Adrenal gland (tissue), 12 donors: Measurements from ENCODE around the gene PITPNB. TPM values are rescaled to one million over a fixed set of nuclear protein-coding genes. Genes with fewer than 3 reads are reported as not detected.

Source experiments
- DNase-seq, 7 donors: peaks; one replicate each; pipeline ENCODE4 v3.0.0-alpha.2; 2019 to 2020
- H3K27ac ChIP-seq, 5 donors: fragments of 200-600 bp; sonication (generic) in 4 of 5; 1 replicate in 3 of 5; 2 replicates in 2 of 5; pipeline versions ENCODE4 v1.5.1 to v1.8.0; 2016 to 2020; ENCODE audit warnings: mild to moderate bottlenecking in 1 of 5
- H3K27me3 ChIP-seq: fragments of 200-600 bp; 2 replicates; pipeline ENCODE4 v1.8.0; 2021
- H3K36me3 ChIP-seq, 2 donors: fragments of 200-600 bp; replicated peaks in 1 of 2; 1 replicate in 1 of 2; 2 replicates in 1 of 2; pipeline versions ENCODE4 v1.5.1 to v1.8.0; 2018 to 2022
- H3K4me1 ChIP-seq, 2 donors: fragments of 200-600 bp; replicated peaks in 1 of 2; 1 replicate in 1 of 2; 2 replicates in 1 of 2; pipeline versions ENCODE4 v1.5.1 to v1.8.0; 2018 to 2021
- H3K4me3 ChIP-seq, 4 donors: fragments of 200-600 bp; sonication (generic) in 3 of 4; one replicate each; pipeline ENCODE4 v1.5.1; 2016 to 2018
- H3K9me3 ChIP-seq, 3 donors: fragments of 200-600 bp; sonication (generic) in 1 of 3; replicated peaks in 1 of 3; 1 replicate in 2 of 3; 2 replicates in 1 of 3; pipeline versions ENCODE4 v1.5.1 to v1.8.0; 2016 to 2021
- CTCF ChIP-seq, 6 experiments: fragments of 450-650 bp in 4 of 6; fragments of 200-600 bp in 2 of 6; sonication (generic) in 1 of 6; IDR thresholded peaks; 1 replicate in 5 of 6; 2 replicates in 1 of 6; pipeline versions ENCODE4 v1.5.1 to v1.8.0; 2016 to 2021; ENCODE audit warnings: antibody characterized with exemption in 6 of 6, mild to moderate bottlenecking in 2 of 6, moderate library complexity in 1 of 6
- POLR2A ChIP-seq, 2 donors: fragments of 450-650 bp; IDR thresholded peaks; one replicate each; pipeline ENCODE4 v1.6.1; 2017; ENCODE audit warnings: antibody characterized with exemption in 2 of 2, mild to moderate bottlenecking in 2 of 2, moderate library complexity in 1 of 2
- whole genome bisulfite sequencing, 4 donors: extraction: QIAGEN DNeasy Blood & Tissue Kit in 2 of 4; methylation state at CpG; one replicate each; pipeline versions ENCODE4 v1.1.5 to v1.1.7; 2013 to 2017; 5-methylcytosine and 5-hydroxymethylcytosine counted together
- intact Hi-C, 2 donors: fragments of 100-400 bp; cut with DNase I; formaldehyde crosslinking; loops; one replicate each; pipeline versions ENCODE4 v1.14.1 to v1.15.0; 2022 to 2023
- polyA plus RNA-seq, 3 donors: library from polyadenylated mRNA; stranded (reverse); fragments of 200-250 nt in 2 of 3; fragments of 350-450 nt in 1 of 3; fragmentation: Illumina TruSeq in 1 of 3; extraction: RNeasy Lipid Tissue Mini Kit (QIAGEN cat#74804) in 1 of 3; gene quantifications; one replicate each; pipeline ENCODE4 v1.2.3, GENCODE V29; 2013 to 2014
- total RNA-seq, 9 donors: library from RNA; depleted of rRNA in 4 of 9; stranded (reverse); fragments of >200 nt in 4 of 9; fragments of 120-200 nt in 1 of 9; fragmentation: NEBNext Ultra II Directional in 1 of 9; extraction: Animal tissue kit (Norgen Biotek cat#: 25700) in 1 of 9; gene quantifications; one replicate each; pipeline versions ENCODE4 v1.1.0 to v1.2.4, GENCODE V29; 2013 to 2023
- donor health status: healthy with polysubstance abuse.
- donor health status: Bipolar disorder and iron deficiency.
- donor health status: DM: yes; HTN: yes; CAD: no.
- donor health status: DM: no; HTN: no; CAD: no.
- donor health status: DM: no; HTN: no; CAD: no.
- donor health status: DM: yes; HTN: yes; CAD: no.

PITPNB gene
- total and polyA plus RNA-seq, 12 donors, result 16.8 to 69.0 (median 27.6) TPM

GRCh38 chr22:27839057-27839660, 79.9 kb downstream of the PITPNB start:
- peak in 1 of 7 donors; percentile 15 for DNase-seq
- WGBS, 4 donors, result 89 to 94% (median 91%) methylated on average over 13 of the region's 13 CpGs
- Histone ChIP-seq H3K36me3 (no peaks in the 10 kb centered on the region), H3K4me3 (no peak overlapping the region), H3K27me3 (no peaks in the 10 kb centered on the region), H3K9me3 (no peaks in the 10 kb centered on the region), H3K4me1 (peaks cover 0 to 12% of the 10 kb centered on the region in 2 donors), H3K27ac (no peak overlapping the region)
- intact Hi-C loops, result no loop called here
- no peak for TF ChIP-seq POLR2A (IDR thresholded peaks at IDR 0.05)
- TF ChIP-seq CTCF (IDR thresholded peaks at IDR 0.05), result no peak

- WGBS, 4 donors, result 82 to 95% (median 88%) methylated on average over 9 to 10 of the region's 10 CpGs
- Histone ChIP-seq H3K36me3 (no peaks in the 10 kb centered on the region), H3K4me3 (no peak overlapping the region), H3K27me3 (no peaks in the 10 kb centered on the region), H3K4me1 (no peaks in the 10 kb centered on the region), H3K27ac (no peak overlapping the region), H3K9me3 (no peaks in the 10 kb centered on the region)
- TF ChIP-seq POLR2A (IDR thresholded peaks at IDR 0.05), result no peak
- TF ChIP-seq CTCF (IDR thresholded peaks at IDR 0.05), result no peak
- no peak for DNase-seq
- intact Hi-C loops, result no loop called here
Observed at GRCh38 chr22:27836181-27836580, 82.9 kb downstream of the PITPNB start.

- Histone ChIP-seq H3K4me1 (no peaks in the 10 kb centered on the region), H3K27ac (no peak overlapping the region), H3K9me3 (no peaks in the 10 kb centered on the region), H3K36me3 (no peaks in the 10 kb centered on the region), H3K27me3 (no peaks in the 10 kb centered on the region), H3K4me3 (no peak overlapping the region)
- intact Hi-C loops, result no loop called here
- TF ChIP-seq POLR2A (IDR thresholded peaks at IDR 0.05), result no peak
- DNase-seq, result no peak
- WGBS, 4 donors, result 83 to 97% (median 87%) methylated on average over 6 of the region's 6 CpGs
Observed at GRCh38 chr22:27835446-27835845, 83.6 kb downstream of the PITPNB start.

- WGBS, 4 donors, result 91 to 94% (median 92%) methylated on average over 9 to 20 of the region's 20 CpGs
- no peak for DNase-seq
- intact Hi-C loops, result no loop called here
Observed at GRCh38 chr22:27834364-27835185, 84.5 kb downstream of the PITPNB start.

More at GRCh38 chr22:27834364-27835185, 84.5 kb downstream of the PITPNB start:
- Histone ChIP-seq H3K9me3 (no peaks in the 10 kb centered on the region), H3K27ac (no peak overlapping the region), H3K4me3 (no peak overlapping the region), H3K36me3 (no peaks in the 10 kb centered on the region), H3K27me3 (no peaks in the 10 kb centered on the region), H3K4me1 (no peaks in the 10 kb centered on the region)
- TF ChIP-seq POLR2A (IDR thresholded peaks at IDR 0.05) (no peak), CTCF (IDR thresholded peaks at IDR 0.05) (no peak)
